GM12873 (cell line): Measurements from ENCODE around the gene PON1.

Source experiments
- TF ChIP-seq, protein P1 (sequence below): IDR thresholded peaks from 2 replicates; pipeline ENCODE4 v1.5.1; 2012; ENCODE audit warnings: low read depth, mild to moderate bottlenecking, moderate library complexity, low read length, control low read depth; ENCODE audit not compliant: insufficient read depth; ENCODE audit errors: missing control alignments

The PON1 gene

DNA sequence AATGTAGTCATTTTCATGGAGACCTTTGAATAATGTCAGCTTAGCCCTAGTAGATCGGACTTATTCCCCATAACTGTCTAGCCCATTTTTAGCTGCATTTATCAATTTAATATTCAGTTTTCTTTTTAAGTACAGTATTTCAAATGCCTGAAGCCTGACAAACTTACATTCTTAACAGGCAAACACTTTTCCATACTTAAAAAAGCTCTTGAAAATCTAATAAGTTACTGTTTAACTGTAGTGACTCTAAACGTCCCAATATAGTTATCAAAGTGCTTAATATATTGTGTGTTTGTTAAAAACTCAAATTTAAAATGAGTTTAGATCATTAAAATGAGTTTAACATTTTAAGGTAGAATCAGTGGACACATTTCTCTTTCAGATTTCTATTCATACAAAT lies 44.9 kb downstream of the PON1 start:
- TF ChIP-seq, protein P1, sequence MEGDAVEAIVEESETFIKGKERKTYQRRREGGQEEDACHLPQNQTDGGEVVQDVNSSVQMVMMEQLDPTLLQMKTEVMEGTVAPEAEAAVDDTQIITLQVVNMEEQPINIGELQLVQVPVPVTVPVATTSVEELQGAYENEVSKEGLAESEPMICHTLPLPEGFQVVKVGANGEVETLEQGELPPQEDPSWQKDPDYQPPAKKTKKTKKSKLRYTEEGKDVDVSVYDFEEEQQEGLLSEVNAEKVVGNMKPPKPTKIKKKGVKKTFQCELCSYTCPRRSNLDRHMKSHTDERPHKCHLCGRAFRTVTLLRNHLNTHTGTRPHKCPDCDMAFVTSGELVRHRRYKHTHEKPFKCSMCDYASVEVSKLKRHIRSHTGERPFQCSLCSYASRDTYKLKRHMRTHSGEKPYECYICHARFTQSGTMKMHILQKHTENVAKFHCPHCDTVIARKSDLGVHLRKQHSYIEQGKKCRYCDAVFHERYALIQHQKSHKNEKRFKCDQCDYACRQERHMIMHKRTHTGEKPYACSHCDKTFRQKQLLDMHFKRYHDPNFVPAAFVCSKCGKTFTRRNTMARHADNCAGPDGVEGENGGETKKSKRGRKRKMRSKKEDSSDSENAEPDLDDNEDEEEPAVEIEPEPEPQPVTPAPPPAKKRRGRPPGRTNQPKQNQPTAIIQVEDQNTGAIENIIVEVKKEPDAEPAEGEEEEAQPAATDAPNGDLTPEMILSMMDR = no peak

DNA sequence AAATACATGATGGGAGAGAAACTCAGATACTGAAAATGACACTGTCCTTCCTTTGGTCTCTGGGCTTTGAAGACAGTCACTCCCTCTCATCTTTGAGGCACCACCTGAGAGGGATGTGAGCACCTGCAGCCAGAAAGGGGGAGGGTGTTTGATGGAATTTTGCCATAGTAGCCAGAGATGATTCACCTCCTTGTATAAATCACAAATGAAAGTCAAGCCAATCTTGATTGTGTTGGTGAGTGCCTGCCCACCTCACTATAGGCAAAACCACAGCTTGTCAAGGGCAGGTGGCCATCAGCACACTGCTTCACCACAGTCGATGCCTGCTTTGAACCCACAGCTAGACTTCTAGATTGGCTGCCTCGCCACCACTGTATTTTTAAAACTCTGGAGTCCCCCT lies 48.2 kb downstream of the PON1 start:
- TF ChIP-seq, protein P1 = no peak

DNA sequence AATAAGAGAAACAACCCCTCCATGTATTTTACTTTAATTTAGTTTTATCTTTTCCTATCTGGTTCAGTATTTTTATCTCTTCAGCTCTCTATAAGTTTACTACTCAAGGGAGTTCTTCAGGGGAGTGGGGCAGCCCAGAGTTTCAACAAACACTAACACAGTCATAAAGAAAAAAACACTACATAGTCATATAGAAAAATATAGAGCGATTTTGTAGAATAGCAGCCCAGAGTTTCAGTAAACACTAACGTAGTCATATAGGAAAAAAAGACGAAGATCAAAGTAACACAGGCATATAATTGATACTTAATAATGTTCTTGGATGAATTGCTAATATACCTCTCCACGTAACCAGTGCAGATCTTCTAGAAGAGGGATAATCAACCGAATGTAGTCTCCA lies 54.7 kb downstream of the PON1 start:
- TF ChIP-seq, protein P1 = no peak

DNA sequence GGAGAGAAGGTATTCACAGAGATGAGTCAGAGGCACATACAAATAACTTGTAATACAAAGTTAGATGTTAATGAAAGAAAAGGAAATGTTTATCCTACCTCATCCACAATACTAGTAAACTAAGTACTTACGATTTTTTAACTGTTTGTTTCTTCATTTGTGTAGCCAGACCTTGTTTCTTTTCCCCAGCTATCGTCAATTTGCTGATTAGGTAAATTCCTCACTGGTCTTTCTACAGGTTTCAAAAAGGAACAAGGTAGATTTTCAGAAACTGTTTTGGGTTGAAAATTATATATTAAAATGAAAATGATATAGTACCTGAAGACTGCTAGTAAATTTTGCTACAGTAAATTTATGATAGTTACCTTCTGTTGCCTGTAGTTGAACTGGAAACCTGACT lies 56.6 kb downstream of the PON1 start:
- TF ChIP-seq, protein P1 = no peak

DNA sequence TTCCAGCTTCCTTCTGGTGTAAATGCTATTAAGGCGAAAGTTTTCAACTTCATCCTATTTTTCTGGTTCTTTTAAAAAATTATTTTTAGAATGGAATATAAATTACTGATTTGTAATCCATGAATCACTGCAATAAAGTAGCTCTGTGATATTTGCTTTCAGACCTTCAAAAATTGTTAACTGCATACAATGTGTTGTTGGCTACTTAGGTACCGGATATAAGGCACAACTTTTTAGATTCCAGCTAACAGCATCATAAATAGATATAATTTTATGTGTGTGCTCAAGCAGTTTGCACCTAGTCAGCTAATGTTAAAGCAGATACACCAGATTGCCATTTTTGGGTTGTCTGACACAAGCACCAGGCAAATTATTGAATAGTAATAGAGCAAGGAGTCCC lies 58.7 kb downstream of the PON1 start:
- TF ChIP-seq, protein P1 = no peak

DNA sequence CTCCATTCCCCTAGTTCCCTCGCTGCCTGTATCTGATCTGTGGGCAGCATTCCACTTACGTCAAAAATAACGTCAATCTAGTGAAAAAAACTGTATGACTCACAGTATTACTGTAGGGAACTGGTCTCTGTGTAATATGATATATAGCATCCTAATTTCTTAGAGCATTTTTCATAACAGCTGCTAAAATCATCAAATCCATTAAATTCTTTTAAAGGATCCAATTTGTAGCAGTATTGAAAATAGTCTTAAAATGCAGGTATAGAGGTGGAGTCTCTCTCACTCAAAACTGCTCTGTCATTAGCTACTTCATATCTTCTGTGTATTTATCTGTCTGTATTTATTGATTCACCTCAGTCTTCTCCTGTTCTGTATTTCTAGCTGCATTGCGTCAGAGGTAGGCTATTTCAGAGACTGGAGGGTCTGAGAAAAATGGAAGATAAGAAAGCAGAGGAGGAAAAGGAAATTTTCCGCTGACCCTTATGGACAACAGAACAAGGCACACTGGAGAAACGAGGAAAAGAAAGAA lies 59.9 kb downstream of the PON1 start:
- TF ChIP-seq, protein P1 = no peak

DNA sequence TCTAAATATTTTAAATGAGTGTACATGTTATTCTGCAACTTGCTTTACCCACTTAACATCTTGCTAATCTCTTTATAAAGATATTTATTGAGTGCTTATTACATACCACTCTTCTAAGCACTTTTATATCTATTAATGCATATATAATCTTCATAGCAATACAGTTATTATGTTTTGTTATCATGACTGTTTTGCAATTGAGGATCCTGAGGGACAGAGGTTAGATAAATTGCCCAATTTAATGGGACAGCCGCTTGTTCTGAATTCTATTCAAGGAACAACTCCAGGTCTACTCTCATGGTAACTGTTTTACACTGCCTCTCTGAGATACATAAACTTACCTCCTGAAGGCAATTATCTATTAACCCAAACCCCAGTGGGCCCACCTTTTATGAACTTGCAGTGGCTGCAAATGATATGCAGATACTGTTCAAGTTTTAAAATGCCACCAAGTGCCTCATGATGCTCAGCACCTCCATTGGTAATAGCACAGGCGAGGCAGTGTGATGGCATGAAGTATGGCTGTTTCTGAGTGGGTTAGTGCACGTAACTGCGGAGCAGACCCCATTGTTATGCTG lies 60.5 kb downstream of the PON1 start:
- TF ChIP-seq, protein P1 = no peak
